H9 (cell line): ENCODE measurements around the gene NEUROD1. TPM values are rescaled to one million over a fixed set of nuclear protein-coding genes. Genes with fewer than 3 reads are reported as not detected.

Source experiments
- DNase-seq: peaks from one replicate; pipeline ENCODE4 v3.0.0-alpha.2; 2017
- H2AFZ ChIP-seq: one replicate; pipeline ENCODE4 v1.6.1; 2013; ENCODE audit warnings: mild to moderate bottlenecking, low read length, control low read depth, moderate library complexity
- H2AK5ac ChIP-seq: 2 replicates; pipeline ENCODE4 v1.6.1; 2013; ENCODE audit warnings: low read length, control low read depth, mixed read lengths; ENCODE audit not compliant: insufficient read length
- H2BK120ac ChIP-seq: one replicate; pipeline ENCODE4 v1.6.1; 2013; ENCODE audit warnings: low read depth, mild to moderate bottlenecking, low read length, control low read depth, inconsistent platforms; ENCODE audit not compliant: poor library complexity, severe bottlenecking
- H2BK12ac ChIP-seq: 2 replicates; pipeline ENCODE4 v1.6.1; 2013; ENCODE audit warnings: low read length, control low read depth, mixed read lengths, low read depth; ENCODE audit not compliant: insufficient read length
- H2BK15ac ChIP-seq: 2 replicates; pipeline ENCODE4 v1.6.1; 2013; ENCODE audit warnings: low read depth, low read length, control low read depth
- H2BK20ac ChIP-seq: one replicate; pipeline ENCODE4 v1.6.1; 2013; ENCODE audit warnings: low read depth, mild to moderate bottlenecking, low read length, control low read depth, inconsistent platforms; ENCODE audit not compliant: poor library complexity, severe bottlenecking
- H2BK5ac ChIP-seq: 2 replicates; pipeline ENCODE4 v1.6.1; 2013; ENCODE audit warnings: low read length, control low read depth, mixed read lengths; ENCODE audit not compliant: insufficient read length
- H3K14ac ChIP-seq: 2 replicates; pipeline ENCODE4 v1.6.1; 2013; ENCODE audit warnings: low read length, control low read depth; ENCODE audit not compliant: insufficient read depth
- H3K18ac ChIP-seq: 2 replicates; pipeline ENCODE4 v1.6.1; 2013; ENCODE audit warnings: low read depth, mild to moderate bottlenecking, mixed read lengths, low read length, control low read depth; ENCODE audit not compliant: insufficient read length
- H3K23ac ChIP-seq: 2 replicates; pipeline ENCODE4 v1.6.1; 2013; ENCODE audit warnings: low read length, control low read depth, mixed read lengths, low read depth; ENCODE audit not compliant: insufficient read length
- H3K23me2 ChIP-seq: 2 replicates; pipeline ENCODE4 v1.6.1; 2013; ENCODE audit warnings: low read depth, mild to moderate bottlenecking, mixed read lengths, low read length, control low read depth; ENCODE audit not compliant: insufficient read length, poor library complexity, severe bottlenecking
- H3K27ac ChIP-seq: 2 replicates; pipeline ENCODE4 v1.5.1; 2013; ENCODE audit warnings: low read length, control low read depth, mixed read lengths, low read depth; ENCODE audit not compliant: insufficient read length
- H3K27me3 ChIP-seq: 2 replicates; pipeline ENCODE4 v1.6.1; 2013; ENCODE audit warnings: low read length, control low read depth, inconsistent platforms; ENCODE audit not compliant: insufficient read depth
- H3K4ac ChIP-seq: 2 replicates; pipeline ENCODE4 v1.6.1; 2013; ENCODE audit warnings: low read depth, mild to moderate bottlenecking, control low read depth, inconsistent platforms, low read length, moderate library complexity
- H3K4me1 ChIP-seq: 2 replicates; pipeline ENCODE4 v1.6.1; 2013; ENCODE audit warnings: low read length, control low read depth, inconsistent platforms; ENCODE audit not compliant: insufficient read depth
- H3K4me2 ChIP-seq: 2 replicates; pipeline ENCODE4 v1.6.1; 2013; ENCODE audit warnings: low read length, control low read depth, mixed read lengths; ENCODE audit not compliant: insufficient read length, insufficient read depth
- H3K56ac ChIP-seq: 2 replicates; pipeline ENCODE4 v1.6.1; 2013; ENCODE audit warnings: low read depth, mild to moderate bottlenecking, mixed read lengths, low read length, control low read depth; ENCODE audit not compliant: insufficient read length
- H3K79me1 ChIP-seq: 2 replicates; pipeline ENCODE4 v1.6.1; 2013; ENCODE audit warnings: low read depth, mild to moderate bottlenecking, moderate library complexity, low read length, control low read depth, inconsistent platforms; ENCODE audit not compliant: insufficient read depth, poor library complexity, severe bottlenecking
- H3K79me2 ChIP-seq: 2 replicates; pipeline ENCODE4 v1.6.1; 2013; ENCODE audit warnings: low read length, control low read depth, inconsistent platforms; ENCODE audit not compliant: insufficient read depth
- H3K9ac ChIP-seq: 2 replicates; pipeline ENCODE4 v1.6.1; 2013; ENCODE audit warnings: low read length, control low read depth, mixed read lengths; ENCODE audit not compliant: insufficient read length; ENCODE audit errors: extremely low read depth
- H3K9me3 ChIP-seq: one replicate; pipeline ENCODE4 v1.6.1; 2013; ENCODE audit warnings: low read depth, low read length, inconsistent platforms; ENCODE audit not compliant: control insufficient read depth
- H3T11ph ChIP-seq: one replicate; pipeline ENCODE4 v1.6.1; 2013; ENCODE audit warnings: mild to moderate bottlenecking, low read length, control low read depth, inconsistent platforms
- H4K20me1 ChIP-seq: one replicate; pipeline ENCODE4 v1.6.1; 2013; ENCODE audit not compliant: control insufficient read depth, insufficient read length, insufficient read depth
- H4K5ac ChIP-seq: 2 replicates; pipeline ENCODE4 v1.6.1; 2013; ENCODE audit warnings: low read depth, mild to moderate bottlenecking, mixed read lengths, low read length, control low read depth; ENCODE audit not compliant: insufficient read length
- H4K8ac ChIP-seq: replicated peaks from 2 replicates; pipeline ENCODE4 v1.6.1; 2013; ENCODE audit warnings: low read length, control low read depth, mixed read lengths, low read depth; ENCODE audit not compliant: insufficient read length
- H4K91ac ChIP-seq: 2 replicates; pipeline ENCODE4 v1.6.1; 2013; ENCODE audit warnings: low read depth, mild to moderate bottlenecking, moderate library complexity, mixed read lengths, low read length, control low read depth; ENCODE audit not compliant: insufficient read length
- H3K27ac Mint-ChIP-seq, 3 experiments: 2 replicates in 2 of 3; 3 replicates in 1 of 3; pipeline ENCODE4 v1.8.0; 2020 to 2021; ENCODE audit warnings: mixed read lengths in 3 of 3, mild to moderate bottlenecking in 1 of 3, moderate library complexity in 1 of 3
- H3K27me3 Mint-ChIP-seq: 2 replicates; pipeline ENCODE4 v1.8.0; 2021; ENCODE audit warnings: low read depth, mild to moderate bottlenecking, moderate library complexity, mixed read lengths
- H3K36me3 Mint-ChIP-seq, 3 experiments: 2 replicates in 2 of 3; 3 replicates in 1 of 3; pipeline ENCODE4 v1.8.0; 2020 to 2021; ENCODE audit warnings: low read depth in 3 of 3, mixed read lengths in 3 of 3; ENCODE audit not compliant: insufficient read depth in 1 of 3
- H3K4me1 Mint-ChIP-seq, 2 experiments: 2 replicates each; pipeline ENCODE4 v1.8.0; 2020; ENCODE audit warnings: mixed read lengths in 2 of 2
- H3K4me3 Mint-ChIP-seq, 2 experiments: 2 replicates in 1 of 2; 3 replicates in 1 of 2; pipeline ENCODE4 v1.8.0; 2020 to 2021; ENCODE audit warnings: mild to moderate bottlenecking in 2 of 2, mixed read lengths in 2 of 2, moderate library complexity in 1 of 2
- H3K9me3 Mint-ChIP-seq, 2 experiments: 2 replicates in 1 of 2; 3 replicates in 1 of 2; pipeline ENCODE4 v1.8.0; 2020; ENCODE audit warnings: mild to moderate bottlenecking in 2 of 2, mixed read lengths in 2 of 2, moderate library complexity in 1 of 2
- WGBS: extraction: QIAGEN DNeasy Blood & Tissue Kit; methylation state at CpG from one replicate; pipeline ENCODE4 v1.1.7; 2013; ENCODE audit warnings: missing lambda C conversion rate, low lambda C conversion rate, mixed read lengths; ENCODE audit not compliant: insufficient read length; ENCODE audit errors: extremely low coverage; 5-methylcytosine and 5-hydroxymethylcytosine counted together
- total RNA-seq: library from RNA; stranded (reverse); gene quantifications from 2 replicates; pipeline ENCODE4 v1.2.1, GENCODE V29; 2021
- TF ChIP-seq, protein P1 (sequence below): fragments of 200-600 bp; sonication (generic); conservative IDR thresholded peaks from 3 replicates; pipeline ENCODE4 v1.8.0; 2021; ENCODE audit warnings: antibody characterized with exemption, mild to moderate bottlenecking

Gene NEUROD1
- total RNA-seq, 1 experiment from 2014 or later = not detected

DNA sequence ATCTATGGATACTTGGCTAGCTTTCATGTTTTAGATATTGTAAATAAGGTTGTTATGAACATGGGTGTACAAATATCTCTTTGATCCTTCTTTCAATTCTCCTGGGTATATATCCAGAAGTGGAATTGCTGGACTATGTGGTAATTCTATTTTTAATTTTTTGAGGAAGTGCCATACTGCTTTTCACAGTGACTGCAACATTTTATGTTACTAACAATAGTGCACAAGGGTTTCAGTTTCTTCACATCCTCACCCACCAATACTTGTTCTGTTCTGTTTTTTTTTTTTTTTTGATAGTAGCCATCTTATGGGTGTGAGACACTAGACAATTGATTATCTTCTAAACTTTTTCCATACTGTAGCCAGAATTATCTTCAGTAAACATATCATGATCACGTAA, 17.3 kb upstream of the NEUROD1 start:
- TF ChIP-seq, protein P1, sequence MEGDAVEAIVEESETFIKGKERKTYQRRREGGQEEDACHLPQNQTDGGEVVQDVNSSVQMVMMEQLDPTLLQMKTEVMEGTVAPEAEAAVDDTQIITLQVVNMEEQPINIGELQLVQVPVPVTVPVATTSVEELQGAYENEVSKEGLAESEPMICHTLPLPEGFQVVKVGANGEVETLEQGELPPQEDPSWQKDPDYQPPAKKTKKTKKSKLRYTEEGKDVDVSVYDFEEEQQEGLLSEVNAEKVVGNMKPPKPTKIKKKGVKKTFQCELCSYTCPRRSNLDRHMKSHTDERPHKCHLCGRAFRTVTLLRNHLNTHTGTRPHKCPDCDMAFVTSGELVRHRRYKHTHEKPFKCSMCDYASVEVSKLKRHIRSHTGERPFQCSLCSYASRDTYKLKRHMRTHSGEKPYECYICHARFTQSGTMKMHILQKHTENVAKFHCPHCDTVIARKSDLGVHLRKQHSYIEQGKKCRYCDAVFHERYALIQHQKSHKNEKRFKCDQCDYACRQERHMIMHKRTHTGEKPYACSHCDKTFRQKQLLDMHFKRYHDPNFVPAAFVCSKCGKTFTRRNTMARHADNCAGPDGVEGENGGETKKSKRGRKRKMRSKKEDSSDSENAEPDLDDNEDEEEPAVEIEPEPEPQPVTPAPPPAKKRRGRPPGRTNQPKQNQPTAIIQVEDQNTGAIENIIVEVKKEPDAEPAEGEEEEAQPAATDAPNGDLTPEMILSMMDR = no peak
- H3K4me1 ChIP-seq = no peaks in the 10 kb centered on the region
- H2BK12ac ChIP-seq = no peak overlapping the region
- DNase-seq = no peak
- H3K9me3 Mint-ChIP-seq = peaks cover 6 to 7% of the 10 kb centered on the region in 2 experiments
- H3K23ac ChIP-seq = no peak overlapping the region
- no peak overlapping the region for H2BK15ac ChIP-seq
- H4K91ac ChIP-seq = no peak overlapping the region
- H3T11ph ChIP-seq = no peak overlapping the region
- no peak overlapping the region for H3K27ac ChIP-seq
- H3K18ac ChIP-seq = no peak overlapping the region
- H3K4me1 Mint-ChIP-seq = no peaks in the 10 kb centered on the region
- no peak overlapping the region for H4K8ac ChIP-seq
- no peak overlapping the region for H2AFZ ChIP-seq
- peaks cover 0 to 4% (median 4%) of the 10 kb centered on the region in 3 experiments; a peak in 5 of 7 replicates for H3K36me3 Mint-ChIP-seq
- no peak overlapping the region for H4K5ac ChIP-seq
- no CpG with 5 or more reads among the region's 1 CpG for WGBS
- no peaks in the 10 kb centered on the region for H3K79me2 ChIP-seq
- no peaks in the 10 kb centered on the region for H3K23me2 ChIP-seq
- H3K9ac ChIP-seq = no peak overlapping the region
- H3K9me3 ChIP-seq = no peaks in the 10 kb centered on the region
- H3K14ac ChIP-seq = no peak overlapping the region
- H3K4me2 ChIP-seq = no peak overlapping the region
- H3K4me3 Mint-ChIP-seq = no peak overlapping the region
- H3K79me1 ChIP-seq = no peaks in the 10 kb centered on the region
- no peaks in the 10 kb centered on the region for H3K27me3 ChIP-seq
- no peak overlapping the region for H3K56ac ChIP-seq
- H3K4ac ChIP-seq = no peak overlapping the region
- H3K27ac Mint-ChIP-seq = no peak overlapping the region
- H2BK5ac ChIP-seq = no peak overlapping the region
- H2BK20ac ChIP-seq = no peak overlapping the region
- no peak overlapping the region for H2BK120ac ChIP-seq
- no peaks in the 10 kb centered on the region for H4K20me1 ChIP-seq
- H2AK5ac ChIP-seq = no peak overlapping the region
- peaks cover 53% of the 10 kb centered on the region for H3K27me3 Mint-ChIP-seq
